Activated CD4-positive, alpha-beta T cell treated with anti-CD3 and anti-CD28 coated beads, Interleukin-2, Interleukin-6, amounts not matched to agents 100 ng/mL and 50 ng/mL, durations not matched to agents 16 hours and 8 hours (primary cell): ENCODE measurements around the gene ITPR1.

Experiments used
- DNase-seq: peaks from one replicate; pipeline ENCODE4 v3.0.0-alpha.2; 2020

The ITPR1 gene

GRCh38 chr3:4839278-4839677, 346.1 kb downstream of the ITPR1 start:
- no peak for DNase-seq

GRCh38 chr3:4841225-4841624, 348.1 kb downstream of the ITPR1 start:
- DNase-seq, result no peak

- peak; percentile 34 for DNase-seq
Observed at GRCh38 chr3:4841776-4842440, 348.8 kb downstream of the ITPR1 start.

- no peak for DNase-seq
Observed at GRCh38 chr3:4843619-4844018, 350.5 kb downstream of the ITPR1 start.

- peak; percentile 84 for DNase-seq
Observed at GRCh38 chr3:4845882-4846281, 352.7 kb downstream of the ITPR1 start.

GRCh38 chr3:4846543-4846942, 353.4 kb downstream of the ITPR1 start:
- DNase-seq, result no peak

- DNase-seq, result no peak
Observed at GRCh38 chr3:4848176-4848825, 355.2 kb downstream of the ITPR1 start.

- no peak for DNase-seq
Observed at GRCh38 chr3:4849136-4849535, 356.0 kb downstream of the ITPR1 start.

GRCh38 chr3:4849739-4850138, 356.6 kb downstream of the ITPR1 start:
- no peak for DNase-seq

- peak; percentile 84 for DNase-seq
Observed at GRCh38 chr3:4850211-4850927, 357.2 kb downstream of the ITPR1 start.

GRCh38 chr3:4850928-4851265, 357.7 kb downstream of the ITPR1 start:
- DNase-seq, result peak; percentile 80

GRCh38 chr3:4852780-4853748, 359.9 kb downstream of the ITPR1 start:
- DNase-seq, result no peak

- no peak for DNase-seq
Observed at GRCh38 chr3:4853749-4854140, 360.6 kb downstream of the ITPR1 start.

- DNase-seq, result no peak
Observed at GRCh38 chr3:4855676-4856075, 362.5 kb downstream of the ITPR1 start.

- no peak for DNase-seq
Observed at GRCh38 chr3:4856136-4856535, 363.0 kb downstream of the ITPR1 start.

- DNase-seq, result no peak
Observed at GRCh38 chr3:4856564-4856963, 363.4 kb downstream of the ITPR1 start.

GRCh38 chr3:4856986-4857385, 363.8 kb downstream of the ITPR1 start:
- DNase-seq, result no peak

GRCh38 chr3:4859788-4860187, 366.6 kb downstream of the ITPR1 start:
- DNase-seq, result no peak

GRCh38 chr3:4862973-4863372, 369.8 kb downstream of the ITPR1 start:
- DNase-seq, result no peak

- no peak for DNase-seq
Observed at GRCh38 chr3:4864503-4864902, 371.4 kb downstream of the ITPR1 start.

- no peak for DNase-seq
Observed at GRCh38 chr3:4865714-4866113, 372.6 kb downstream of the ITPR1 start.

- peak; percentile 43 for DNase-seq
Observed at GRCh38 chr3:4866866-4867265, 373.7 kb downstream of the ITPR1 start.

GRCh38 chr3:4877173-4877787, 384.1 kb downstream of the ITPR1 start:
- DNase-seq, result no peak
